Fibroblast of mammary gland (primary cell): ENCODE measurements around the gene GAB1.

ENCODE experiments used
- DNase-seq: peaks from one replicate; pipeline ENCODE4 v3.0.0-alpha.2; 2010; ENCODE audit warnings: low read depth
- H3K4me3 ChIP-seq: 2 replicates; pipeline ENCODE4 v1.5.1; 2011; ENCODE audit warnings: low read depth, mild to moderate bottlenecking, low read length, moderate library complexity; ENCODE audit not compliant: control insufficient read depth
- TF ChIP-seq, protein P1 (sequence below): conservative IDR thresholded peaks from 2 replicates; pipeline ENCODE4 v1.5.1; 2011; ENCODE audit warnings: low read depth, low read length, inconsistent platforms; ENCODE audit not compliant: control insufficient read depth, insufficient read depth

Gene GAB1

DNA sequence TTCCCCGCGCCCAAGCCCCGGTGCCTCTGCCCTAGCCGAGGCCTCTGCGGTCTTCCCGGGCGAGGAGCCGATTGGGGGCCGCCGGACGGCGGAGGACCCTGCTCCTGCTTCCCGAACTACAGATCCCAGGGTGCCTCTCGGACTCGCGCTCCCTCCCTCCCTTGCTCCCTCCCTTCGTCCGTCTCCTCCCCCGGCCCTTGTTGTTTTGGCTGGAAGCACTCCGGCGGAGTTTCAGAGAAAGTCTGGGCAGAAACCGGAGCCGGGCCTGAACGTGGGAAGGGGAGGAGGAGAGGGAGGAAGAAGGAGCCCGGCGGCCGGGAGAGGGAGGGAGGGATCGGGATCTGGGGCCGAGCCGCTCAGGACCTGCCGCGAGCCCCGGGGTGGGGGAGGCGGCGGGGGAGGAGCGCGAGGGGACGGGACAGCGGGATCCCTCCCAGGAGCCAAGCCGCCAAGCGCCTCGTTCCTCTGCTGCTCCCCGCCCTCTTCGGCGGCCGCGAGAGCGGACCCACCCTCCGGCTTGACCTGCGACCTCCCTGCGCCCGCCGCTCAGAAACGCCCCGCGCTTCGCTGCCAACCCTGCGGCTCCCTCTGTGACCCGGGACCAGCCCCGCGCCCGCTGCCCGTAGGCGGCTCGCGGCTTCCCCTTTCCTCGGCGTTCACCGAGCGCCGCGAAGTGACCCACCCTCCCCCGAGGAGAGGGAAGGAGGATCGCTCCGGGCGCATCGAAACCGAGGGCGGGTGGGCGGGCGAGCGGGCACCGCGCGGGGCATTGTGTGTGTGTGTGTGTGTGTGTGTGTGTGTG is 496 bp upstream of the GAB1 start:
- DNase-seq, result peak; percentile 86
- peak overlapping the region; percentile 64 for H3K4me3 ChIP-seq
- TF ChIP-seq, protein P1, sequence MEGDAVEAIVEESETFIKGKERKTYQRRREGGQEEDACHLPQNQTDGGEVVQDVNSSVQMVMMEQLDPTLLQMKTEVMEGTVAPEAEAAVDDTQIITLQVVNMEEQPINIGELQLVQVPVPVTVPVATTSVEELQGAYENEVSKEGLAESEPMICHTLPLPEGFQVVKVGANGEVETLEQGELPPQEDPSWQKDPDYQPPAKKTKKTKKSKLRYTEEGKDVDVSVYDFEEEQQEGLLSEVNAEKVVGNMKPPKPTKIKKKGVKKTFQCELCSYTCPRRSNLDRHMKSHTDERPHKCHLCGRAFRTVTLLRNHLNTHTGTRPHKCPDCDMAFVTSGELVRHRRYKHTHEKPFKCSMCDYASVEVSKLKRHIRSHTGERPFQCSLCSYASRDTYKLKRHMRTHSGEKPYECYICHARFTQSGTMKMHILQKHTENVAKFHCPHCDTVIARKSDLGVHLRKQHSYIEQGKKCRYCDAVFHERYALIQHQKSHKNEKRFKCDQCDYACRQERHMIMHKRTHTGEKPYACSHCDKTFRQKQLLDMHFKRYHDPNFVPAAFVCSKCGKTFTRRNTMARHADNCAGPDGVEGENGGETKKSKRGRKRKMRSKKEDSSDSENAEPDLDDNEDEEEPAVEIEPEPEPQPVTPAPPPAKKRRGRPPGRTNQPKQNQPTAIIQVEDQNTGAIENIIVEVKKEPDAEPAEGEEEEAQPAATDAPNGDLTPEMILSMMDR, result no peak

DNA sequence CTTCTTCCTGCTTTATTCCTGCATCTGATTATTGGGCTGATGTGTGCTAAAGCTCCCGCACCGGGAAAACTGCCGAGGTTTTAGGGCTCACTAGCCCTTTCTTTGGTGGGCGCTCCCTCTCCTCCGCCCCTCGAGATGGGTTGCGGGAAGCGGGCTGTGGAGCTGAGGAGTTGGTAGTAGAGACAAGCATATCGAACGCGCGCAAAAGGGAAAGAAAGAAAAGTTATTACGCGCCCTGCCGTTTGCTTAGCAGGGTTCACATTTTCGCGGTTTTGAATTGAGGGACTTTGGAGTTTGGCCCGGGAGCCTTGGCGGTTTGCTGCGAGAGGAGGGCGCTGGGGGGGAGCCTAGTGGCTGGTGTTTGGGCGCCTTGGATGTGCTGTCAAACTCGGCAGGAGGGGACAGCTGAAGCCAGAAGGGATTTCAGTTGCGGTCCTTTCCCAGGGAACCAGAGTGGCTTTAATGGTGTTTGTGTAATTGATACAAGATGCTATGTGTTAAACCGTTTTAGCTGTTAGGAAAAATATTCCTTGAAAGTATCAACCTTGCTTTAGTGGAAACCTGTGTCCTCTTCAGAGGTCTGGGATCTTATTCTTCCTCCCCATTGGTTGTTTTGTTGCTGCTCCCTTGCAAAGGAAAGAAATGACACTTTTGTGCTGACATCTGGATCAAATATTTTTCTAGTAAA is 1.1 kb downstream of the GAB1 start:
- DNase-seq, result peak; percentile 60
- H3K4me3 ChIP-seq, result peak overlapping the region; percentile 64
- TF ChIP-seq, protein P1, result no peak

DNA sequence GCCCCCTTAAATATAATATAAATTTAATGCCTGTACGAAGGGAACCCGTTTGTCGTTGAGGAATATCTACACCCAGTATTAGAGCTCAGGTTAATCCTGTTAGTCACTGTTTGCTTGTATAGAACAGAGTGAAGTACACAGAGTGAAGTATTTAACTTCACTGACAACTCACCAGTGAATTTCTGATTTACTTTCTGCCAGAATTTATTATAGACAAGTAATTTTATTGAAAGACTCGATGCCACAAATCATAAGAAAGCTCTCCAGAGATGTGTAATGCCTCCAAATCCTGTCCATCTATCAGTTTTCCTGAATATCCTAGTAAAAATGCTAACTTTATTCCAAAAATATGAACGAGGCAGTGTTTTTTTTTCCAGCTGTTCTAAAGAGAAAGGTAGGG is 1.6 kb downstream of the GAB1 start:
- peak overlapping the region; percentile 64 for H3K4me3 ChIP-seq
- TF ChIP-seq, protein P1, result no peak
- DNase-seq, result no peak

DNA sequence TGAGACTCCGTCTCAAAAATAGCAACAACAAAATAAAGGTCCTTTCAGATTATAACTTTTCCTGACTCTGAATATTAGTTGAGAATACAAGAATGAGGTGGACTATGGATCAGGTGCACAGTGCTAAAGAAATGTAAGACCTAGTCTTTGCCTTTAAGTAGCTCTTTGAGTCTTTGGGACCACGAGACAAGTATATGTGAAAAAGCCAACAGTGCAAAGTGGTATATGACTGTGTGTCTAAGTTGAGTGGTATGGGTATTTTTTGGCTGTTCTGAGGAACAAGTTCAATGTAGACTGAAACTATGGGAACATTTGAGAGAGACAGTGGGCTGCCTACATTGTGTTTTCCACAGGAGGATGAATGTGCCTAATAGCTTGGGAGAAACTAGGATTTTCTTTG is 2.8 kb downstream of the GAB1 start:
- H3K4me3 ChIP-seq, result no peak overlapping the region
- no peak for DNase-seq
- TF ChIP-seq, protein P1, result no peak

DNA sequence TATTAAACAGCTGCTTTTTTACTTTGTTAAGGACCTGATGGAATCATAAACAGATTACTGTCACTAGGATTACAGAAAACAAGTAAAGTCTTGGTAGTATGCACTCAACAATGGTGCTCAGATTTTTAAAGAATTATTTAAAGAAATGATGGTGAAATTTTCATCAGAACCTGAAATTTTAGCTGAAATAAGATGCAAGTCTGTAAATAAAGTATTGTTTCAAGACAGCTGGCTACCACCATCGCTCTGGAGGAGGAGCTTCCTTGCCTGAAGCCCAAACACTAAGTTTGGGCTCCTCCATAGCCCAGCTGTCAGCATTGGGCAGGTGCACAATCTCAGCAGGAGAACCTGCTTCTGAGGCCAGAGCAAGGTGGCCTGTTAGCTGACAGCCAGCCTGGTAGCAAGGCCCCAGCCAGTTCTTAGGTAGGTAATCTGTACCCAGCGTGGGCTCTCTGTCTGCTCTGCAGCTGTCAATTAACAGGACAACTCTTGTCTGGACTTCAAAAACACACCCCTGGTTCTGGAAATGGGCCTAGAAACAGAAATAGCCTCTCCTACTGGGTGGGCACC is 4.6 kb downstream of the GAB1 start:
- no peak overlapping the region for H3K4me3 ChIP-seq
- DNase-seq, result no peak
- TF ChIP-seq, protein P1, result no peak

DNA sequence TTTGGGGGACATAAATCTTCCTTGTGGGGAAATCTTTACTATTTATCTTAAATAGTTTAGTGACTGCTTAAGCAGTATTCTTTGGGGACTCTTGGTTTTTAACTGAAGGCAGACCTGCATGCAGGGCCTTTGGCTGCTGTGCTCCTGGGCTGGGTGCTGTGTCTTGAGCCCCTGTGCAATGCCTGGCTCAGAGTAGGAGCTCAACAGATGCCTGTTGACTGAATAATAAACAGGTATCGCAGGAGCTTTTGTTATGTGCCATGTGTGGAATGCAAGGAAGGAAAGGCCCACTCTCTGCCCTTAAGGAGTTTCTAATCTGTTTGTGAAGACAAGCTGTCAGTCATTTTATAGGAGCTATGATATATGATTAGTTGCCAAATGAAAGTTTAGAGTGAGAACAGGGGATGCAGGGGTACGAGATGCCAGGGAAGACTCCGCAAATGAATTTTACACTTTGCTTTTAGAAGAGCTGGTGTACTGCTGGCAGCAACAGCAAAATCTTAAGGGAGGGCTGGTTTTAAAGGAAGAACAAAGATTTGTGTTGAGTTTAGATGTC is 6.7 kb downstream of the GAB1 start:
- DNase-seq, result no peak
- TF ChIP-seq, protein P1, result no peak
- no peak overlapping the region for H3K4me3 ChIP-seq
